Hindlimb muscle (tissue), 1 donor: ENCODE results near the gene GOLGB1. TPM values are rescaled to one million over a fixed set of nuclear protein-coding genes. Genes with fewer than 3 reads are reported as not detected.
"Not testable (repeated sequence)": the region's sequence is repeated elsewhere in the genome, so short reads cannot be mapped to it uniquely, and the experiment has no call there.

ENCODE experiments used
- DNase-seq: peaks from one replicate; pipeline ENCODE4 v3.0.0-alpha.2; 2013
- polyA plus RNA-seq: library from polyadenylated mRNA; unstranded; fragments of 120-200 nt; gene quantifications from one replicate; pipeline ENCODE4 v1.2.1, GENCODE V29; 2013; ENCODE audit not compliant: insufficient read length

GOLGB1 gene
- polyA plus RNA-seq, 1 donor, result 43.1 TPM

DNA sequence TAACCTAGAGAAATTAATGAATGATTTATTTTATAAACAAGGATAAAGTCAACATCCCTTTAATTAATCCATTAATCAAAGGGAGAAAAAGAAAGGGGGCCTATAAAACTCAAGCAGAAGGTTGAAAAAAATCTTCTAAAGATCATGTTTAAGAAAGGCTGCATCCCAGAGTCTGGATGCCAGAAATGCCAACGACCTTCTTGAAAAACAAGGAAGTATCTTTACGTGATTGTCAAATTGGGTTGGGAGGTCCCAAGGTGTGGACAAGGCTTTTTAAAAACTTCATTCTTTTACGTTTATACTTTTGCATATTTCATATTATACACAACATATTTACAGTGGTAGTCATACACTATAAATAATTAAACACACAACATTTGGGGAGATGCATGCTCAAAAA is 1.6 kb downstream of the GOLGB1 start:
- DNase-seq, result no peak

DNA sequence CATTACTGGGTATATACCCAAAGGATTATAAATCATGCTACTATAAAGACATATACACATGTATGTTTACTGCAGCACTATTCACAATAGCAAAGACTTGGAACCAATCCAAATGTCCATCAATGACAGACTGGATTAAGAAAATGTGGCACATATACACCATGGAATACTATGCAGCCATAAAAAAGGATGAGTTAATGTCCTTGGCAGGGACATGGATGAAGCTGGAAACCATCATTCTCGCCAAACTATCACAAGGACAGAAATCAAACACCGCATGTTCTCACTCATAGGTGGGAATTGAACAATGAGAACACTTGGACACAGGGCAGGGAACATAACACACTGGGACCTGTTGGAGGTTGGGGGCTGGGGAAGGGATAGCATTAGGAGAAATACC is 6.4 kb downstream of the GOLGB1 start:
- not testable (repeated sequence) for DNase-seq

- DNase-seq, result no peak
Observed at GRCh38 chr3:121740896-121741295, 8.6 kb downstream of the GOLGB1 start.

GRCh38 chr3:121739902-121740301 is 9.6 kb downstream of the GOLGB1 start:
- no peak for DNase-seq

GRCh38 chr3:121737644-121738043 is 11.9 kb downstream of the GOLGB1 start:
- DNase-seq, result no peak

GRCh38 chr3:121736112-121736511 is 13.4 kb downstream of the GOLGB1 start:
- no peak for DNase-seq

- DNase-seq, result no peak
Observed at GRCh38 chr3:121735047-121735696, 14.4 kb downstream of the GOLGB1 start.

GRCh38 chr3:121730940-121731687 is 18.4 kb downstream of the GOLGB1 start:
- no peak for DNase-seq

DNA sequence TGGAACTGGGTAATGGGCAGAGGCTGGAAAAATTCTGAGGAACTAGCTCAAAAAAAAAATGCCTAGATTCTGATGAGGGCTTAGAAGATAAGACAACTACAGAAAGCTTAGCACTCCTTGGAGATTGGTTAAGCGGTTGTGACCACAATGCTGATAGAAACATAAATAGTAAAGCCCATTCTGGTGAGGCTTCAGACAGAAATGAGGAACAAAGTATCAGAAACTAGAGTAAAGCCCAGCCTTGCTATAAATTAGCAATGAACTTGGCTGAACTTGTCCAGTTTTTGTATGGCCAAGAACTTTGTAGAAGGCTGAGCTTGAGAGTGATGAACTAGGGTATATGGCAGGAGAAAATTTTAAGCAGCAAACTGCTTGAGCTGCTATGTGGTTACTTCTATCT is 25.4 kb downstream of the GOLGB1 start:
- no peak for DNase-seq

DNA sequence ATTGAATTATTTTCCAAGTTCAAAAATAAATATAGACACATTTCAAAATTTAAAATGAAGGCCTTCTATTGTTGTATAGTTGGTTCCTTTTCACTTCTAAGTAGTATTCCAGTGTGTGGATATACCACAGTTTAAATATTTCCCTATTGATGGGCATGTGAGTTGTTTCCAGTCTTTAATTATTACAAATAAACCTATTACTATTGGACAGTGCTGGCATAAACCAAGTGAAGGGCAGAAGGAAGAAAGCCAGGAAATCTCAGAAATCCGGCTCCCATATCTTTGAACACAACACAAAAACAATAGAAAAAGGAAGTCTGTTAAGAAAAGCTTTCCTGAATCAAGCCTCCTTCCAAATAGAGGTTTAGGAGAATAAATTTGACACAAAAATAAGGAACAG is 26.1 kb downstream of the GOLGB1 start:
- DNase-seq, result no peak

DNA sequence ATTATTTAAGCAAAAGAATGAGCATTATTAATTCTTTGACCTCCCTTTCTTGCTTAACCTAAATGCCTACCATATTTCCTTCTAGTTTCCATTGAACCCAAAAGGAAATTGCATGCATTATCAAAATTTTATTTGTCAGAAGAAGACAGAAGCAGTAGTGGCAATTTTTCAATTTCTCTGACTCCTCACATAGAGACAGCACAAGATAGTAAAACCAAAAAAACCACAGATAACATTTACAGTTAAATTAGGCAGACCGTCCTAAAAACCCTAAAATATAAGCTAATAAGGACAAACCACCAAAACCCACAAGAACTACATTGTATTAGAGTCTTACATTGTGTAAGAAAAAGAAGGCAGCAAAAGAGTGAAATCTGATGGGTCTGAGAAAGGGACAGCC is 27.1 kb downstream of the GOLGB1 start:
- no peak for DNase-seq

DNA sequence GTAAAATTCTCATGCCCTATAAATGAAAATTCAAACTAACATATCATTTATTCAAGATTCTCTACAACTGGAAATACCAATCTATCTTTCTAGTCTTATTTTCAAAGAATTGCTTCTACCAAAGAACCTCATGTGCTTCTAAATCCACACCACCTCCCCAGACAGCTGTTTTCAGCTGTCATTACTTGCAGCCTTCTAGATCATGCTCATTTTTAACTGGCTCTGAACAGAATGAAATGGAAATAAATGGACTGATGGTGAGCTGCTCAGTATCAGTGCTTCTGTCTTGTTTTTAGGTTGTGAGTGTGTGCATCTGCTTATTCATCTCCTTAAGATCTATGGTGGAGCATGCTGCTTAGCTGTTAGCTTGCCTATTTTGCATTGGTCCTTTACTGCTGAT is 29.4 kb downstream of the GOLGB1 start:
- no peak for DNase-seq

DNA sequence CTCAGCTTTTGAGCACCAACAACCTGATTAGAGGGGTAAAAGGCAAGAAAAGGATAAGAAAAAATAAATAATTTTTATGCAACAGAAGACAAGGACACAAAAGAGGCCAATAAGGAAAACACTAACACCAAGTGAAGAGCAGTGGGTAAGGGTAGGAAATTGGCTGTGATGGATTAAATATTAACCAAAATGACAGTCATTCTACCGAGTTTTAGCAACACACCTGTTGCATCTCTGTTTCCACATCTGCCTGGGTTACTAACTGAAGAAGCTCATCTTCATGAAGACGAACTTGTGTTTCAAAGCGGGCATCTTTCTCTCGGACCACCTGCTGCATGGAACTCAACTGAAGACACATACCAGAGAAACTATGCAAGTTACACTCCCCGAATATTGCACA is 30.1 kb downstream of the GOLGB1 start:
- no peak for DNase-seq

GRCh38 chr3:121718205-121718846 is 31.2 kb downstream of the GOLGB1 start:
- DNase-seq, result no peak

DNA sequence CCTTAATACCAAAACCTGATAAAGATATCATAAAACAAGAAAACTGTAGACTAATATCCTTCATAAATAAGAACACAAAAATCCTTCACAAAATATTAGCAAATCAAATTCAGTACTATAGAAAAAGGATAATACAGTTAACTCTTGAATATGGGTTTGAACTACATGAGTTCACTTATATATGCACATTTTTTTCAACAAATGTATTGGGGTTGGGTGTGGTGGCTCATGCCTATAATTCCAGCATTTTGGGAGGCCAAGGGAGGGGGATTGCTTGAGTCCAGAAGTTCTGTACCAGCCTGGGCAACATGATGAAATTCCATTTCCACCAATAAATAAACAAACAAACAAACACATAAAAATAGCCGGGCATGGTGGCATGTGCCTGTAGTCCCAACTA is 39.2 kb downstream of the GOLGB1 start:
- DNase-seq, result no peak

GRCh38 chr3:121707531-121708273 is 41.8 kb downstream of the GOLGB1 start:
- DNase-seq, result no peak

GRCh38 chr3:121705541-121705940 is 44.0 kb downstream of the GOLGB1 start:
- no peak for DNase-seq

DNA sequence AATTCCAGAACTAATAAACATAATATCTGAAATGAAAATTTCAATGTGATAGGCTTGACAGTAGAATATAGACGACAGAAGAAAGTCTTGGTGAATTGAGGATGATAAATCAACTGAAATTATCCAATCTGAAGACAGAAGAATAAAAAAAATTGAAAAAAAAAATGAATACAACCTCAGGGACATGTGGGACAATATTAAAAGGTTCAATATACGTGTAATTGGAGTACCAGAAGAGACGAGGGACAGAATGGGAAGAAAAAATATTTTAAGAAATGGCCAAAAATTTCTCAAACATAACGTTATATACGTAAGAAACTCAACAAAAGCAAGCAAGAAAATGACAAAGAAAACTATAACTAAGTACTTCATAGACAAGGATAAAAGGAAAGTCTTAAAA is 45.6 kb downstream of the GOLGB1 start:
- no peak for DNase-seq

GRCh38 chr3:121698901-121699300 is 50.6 kb downstream of the GOLGB1 start:
- peak; percentile 26 for DNase-seq

- DNase-seq, result no peak
Observed at GRCh38 chr3:121698476-121698875, 51.1 kb downstream of the GOLGB1 start.

- DNase-seq, result no peak
Observed at GRCh38 chr3:121696186-121696585, 53.4 kb downstream of the GOLGB1 start.

GRCh38 chr3:121692010-121692699 is 57.4 kb downstream of the GOLGB1 start:
- no peak for DNase-seq
